ENCODE data around the gene PEPD.

Gene PEPD

DNA sequence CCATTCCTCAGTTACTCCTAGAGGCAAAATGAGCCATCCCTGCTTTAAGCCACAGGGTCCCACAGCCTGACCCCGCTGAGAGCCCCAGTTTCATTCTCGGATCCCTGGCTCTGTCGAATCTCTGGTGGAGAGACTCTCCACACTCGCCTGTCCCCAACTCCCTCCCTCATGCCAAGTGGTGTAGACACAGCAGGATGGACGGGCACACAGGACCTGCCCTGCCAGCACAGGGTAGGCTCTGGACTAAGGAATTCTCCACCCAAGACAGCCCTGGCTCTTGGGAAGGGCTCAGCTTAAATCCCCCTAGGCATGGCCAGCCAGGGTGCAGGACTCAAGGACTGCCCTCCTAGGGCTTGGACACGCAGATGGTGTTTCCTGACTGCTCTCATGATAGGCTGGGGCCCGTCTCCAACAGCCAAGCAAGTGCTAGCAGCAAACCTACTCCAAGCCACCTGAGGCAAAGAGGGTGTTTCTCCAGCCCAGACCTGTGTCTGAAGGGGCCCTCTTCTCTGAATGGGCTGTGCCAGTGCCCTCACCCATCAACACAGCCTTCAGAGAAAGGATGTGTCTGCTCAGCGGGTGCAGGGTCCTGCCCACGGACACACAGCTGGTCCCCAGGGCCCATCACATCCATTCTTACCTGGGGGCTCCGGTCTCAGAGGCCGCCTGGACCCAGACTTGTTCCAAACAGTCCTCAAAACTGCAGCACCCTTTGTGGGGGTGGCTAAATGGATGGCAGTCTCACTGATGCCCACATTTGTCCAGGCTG is 65.3 kb downstream of the PEPD start:
- DNase-seq, result no peak

DNA sequence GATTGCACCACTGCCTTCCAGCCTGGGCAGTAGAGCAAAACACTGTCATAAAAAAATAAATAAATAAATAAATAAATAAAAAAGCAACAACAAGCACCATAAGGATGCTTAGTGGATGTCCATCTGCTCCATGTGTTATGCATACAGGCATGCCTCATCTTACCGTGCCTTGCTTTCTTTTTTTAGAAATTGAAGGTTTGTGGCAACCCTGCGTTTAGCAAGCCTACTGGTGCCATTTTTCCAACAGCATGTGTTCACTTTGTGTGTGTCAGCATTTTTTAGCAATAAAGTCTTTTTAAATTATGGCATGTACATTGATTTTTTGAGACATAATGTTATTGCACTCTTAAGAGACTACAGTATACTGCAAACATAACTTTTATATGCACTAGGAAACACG is 68.3 kb downstream of the PEPD start:
- DNase-seq, result no peak

DNA sequence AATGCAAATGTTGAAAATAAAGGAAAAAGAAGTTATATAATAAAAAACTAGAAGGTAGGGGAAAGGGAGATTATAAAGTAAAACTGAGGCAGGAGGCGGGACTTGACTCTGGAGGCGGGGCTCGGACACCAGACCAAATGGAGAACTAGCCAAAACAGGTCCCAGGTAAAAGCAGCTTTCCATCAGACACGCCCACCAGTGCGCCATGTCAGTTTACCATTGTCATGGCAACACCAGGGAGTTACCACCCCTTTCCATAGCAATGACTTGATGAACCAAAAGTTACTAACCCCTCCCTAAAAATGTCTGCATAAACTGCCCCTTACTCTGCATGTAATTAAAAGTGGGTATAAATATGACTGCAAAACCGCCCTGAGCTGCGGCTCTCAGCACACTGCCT is 70.9 kb downstream of the PEPD start:
- no peak for DNase-seq

DNA sequence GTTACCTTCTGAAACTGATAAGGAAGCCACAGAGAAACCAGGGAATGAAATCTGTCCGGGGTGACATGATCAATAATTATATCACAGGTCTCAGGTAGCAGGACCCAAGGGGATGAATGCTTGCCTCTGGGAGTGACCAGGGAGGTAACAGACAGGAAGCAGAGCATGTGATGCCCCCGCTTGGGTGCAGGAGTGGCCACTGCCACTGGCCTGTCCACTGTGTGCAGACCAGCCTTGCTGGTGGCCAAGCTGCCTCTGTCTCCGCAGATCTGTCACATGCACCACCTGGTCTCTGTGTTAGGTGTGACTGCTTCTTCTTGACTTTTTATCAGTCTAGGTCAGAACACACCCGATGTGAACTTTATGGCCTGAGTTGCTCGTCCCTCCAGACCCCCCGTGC is 71.8 kb downstream of the PEPD start:
- DNase-seq, result no peak

DNA sequence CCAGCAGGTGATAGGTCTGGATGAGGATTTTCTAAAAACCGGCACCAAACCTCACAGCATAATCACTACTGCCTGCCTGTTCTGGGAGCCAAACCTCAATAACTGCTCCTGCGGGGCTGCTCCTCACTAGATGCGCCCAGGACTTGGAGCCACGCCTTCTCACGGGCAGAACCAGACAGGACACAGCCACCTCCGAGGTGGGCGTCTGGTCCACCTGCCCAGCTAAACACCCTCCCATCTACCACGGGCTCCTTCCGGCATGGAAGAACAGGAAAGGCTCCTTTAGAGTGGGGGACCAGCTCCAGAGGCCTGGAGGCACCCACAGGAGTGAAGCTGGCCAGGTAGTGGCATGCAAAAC is 73.5 kb downstream of the PEPD start:
- DNase-seq, result no peak

DNA sequence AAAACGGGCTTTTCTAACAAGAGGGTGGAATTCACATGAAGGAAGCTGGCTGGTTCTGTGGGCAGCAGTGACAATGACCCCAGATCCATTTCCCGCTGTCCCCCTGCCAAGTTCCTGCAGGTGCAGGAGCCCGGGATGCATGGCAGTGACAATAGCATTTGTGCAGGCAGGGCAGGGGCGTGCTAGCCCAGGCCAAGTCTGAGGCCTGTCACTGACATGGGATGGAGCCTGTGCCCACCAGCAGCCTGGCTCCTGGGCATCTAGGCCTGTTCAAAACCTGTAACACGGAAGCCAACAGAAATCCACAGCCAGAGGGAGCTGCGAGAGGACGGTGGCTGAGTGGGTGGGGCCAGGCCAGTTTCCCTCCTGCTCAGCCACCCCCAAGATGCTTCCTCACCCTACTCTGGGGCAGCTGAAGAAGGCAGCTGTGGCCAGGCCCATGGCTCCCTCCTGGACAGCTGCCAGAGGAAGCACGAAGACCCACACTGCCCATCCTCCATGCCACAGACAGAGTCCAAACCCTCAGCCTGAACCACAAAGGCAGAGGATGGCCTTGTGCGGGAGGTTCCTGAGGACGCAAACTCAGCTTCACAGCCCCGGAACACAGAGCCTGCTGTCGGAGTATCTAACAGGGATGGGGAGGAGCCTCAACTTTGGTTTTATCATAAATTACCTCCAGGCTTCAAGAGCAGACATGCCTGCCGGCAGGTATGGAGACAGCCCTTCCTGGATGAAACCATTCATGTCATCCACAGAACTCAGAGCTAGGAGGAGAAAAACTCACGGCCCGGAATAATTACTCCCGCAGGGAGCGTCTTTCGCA is 74.0 kb downstream of the PEPD start:
- DNase-seq, result no peak

DNA sequence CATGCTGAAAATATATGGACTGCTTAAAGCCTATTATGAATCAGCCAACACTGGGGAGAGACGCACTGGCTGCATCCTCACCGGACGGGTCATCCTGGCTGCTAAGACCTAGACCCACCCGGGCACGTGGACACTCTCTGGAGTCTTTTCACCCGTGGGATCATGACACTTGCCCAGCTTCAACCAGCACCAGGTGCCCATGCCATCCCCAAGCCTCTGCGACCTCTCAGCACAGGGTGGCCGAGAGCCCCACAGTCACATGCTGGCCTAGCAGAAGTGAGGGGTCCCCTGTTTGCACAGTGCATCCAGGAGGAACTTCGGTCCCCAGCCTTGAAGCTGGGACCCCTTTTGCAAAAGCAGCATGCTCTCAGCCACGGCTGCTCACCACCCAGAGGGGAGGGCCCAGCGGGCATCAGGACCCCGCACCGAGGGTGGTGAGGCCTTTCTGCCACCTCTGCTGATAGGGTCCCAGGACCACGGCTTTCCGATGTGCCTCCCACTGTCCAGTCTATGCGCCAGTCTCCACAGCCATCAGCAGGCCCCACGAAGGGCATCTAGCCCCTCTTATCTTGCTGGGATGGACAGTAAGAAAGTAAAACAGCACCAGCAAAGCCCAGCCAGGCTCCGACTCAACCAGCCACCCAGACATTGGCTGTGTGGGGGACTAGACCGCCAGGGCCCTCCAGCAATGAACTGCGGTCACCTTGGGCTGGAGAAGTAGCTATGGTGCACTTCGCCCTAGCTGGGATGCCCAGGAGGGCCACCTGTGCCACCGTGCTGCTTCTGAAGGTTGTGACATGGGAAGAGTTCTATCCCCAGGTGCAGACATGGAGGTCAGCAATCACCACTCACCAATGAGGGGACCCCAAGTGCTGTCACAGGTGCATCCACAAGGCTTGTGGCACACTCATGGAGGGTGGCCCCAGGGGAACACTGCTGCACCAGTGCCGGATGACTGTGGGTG is 75.0 kb downstream of the PEPD start:
- DNase-seq, result no peak

DNA sequence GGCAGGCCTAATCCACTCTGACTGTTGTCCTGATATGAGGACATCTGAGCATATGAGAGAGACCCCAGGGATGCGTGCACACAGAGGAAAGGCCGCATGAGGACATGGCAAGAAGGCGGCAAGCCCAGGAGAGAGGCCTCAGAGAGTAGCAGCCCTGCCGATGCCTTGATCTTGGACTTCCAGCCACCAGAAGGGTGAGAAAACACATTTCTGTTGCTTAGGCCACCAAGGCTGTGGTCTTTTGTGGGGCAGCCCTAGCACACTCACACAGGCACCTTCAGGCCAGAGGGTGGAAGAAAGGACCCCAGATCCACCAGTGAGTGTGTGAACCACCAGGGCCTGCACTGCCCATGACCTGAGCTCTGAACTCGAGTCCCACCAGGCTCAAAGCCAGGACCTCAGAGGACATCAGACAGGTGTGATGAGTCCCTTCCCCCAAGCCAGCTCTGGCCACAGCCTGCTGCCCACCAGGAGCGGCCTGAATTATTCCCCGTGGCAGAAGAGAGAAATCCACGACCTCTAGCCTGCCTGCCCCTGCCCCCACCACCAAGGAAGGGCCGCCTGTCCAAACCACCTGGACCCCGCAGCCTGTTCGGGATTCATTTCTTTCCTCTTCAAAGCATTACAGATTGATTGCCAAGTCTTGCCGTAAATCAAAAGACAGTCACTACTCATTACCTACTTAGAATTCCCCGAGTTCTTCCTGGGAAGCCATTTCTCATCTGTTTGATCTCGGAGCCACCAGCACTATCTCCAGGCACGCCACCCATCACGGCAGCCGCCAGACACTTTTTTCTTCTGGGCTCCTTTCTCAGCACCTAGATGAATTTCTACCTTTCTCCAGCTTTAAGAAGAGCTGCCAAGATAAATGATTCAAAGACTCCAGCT is 75.9 kb downstream of the PEPD start:
- DNase-seq, result no peak

DNA sequence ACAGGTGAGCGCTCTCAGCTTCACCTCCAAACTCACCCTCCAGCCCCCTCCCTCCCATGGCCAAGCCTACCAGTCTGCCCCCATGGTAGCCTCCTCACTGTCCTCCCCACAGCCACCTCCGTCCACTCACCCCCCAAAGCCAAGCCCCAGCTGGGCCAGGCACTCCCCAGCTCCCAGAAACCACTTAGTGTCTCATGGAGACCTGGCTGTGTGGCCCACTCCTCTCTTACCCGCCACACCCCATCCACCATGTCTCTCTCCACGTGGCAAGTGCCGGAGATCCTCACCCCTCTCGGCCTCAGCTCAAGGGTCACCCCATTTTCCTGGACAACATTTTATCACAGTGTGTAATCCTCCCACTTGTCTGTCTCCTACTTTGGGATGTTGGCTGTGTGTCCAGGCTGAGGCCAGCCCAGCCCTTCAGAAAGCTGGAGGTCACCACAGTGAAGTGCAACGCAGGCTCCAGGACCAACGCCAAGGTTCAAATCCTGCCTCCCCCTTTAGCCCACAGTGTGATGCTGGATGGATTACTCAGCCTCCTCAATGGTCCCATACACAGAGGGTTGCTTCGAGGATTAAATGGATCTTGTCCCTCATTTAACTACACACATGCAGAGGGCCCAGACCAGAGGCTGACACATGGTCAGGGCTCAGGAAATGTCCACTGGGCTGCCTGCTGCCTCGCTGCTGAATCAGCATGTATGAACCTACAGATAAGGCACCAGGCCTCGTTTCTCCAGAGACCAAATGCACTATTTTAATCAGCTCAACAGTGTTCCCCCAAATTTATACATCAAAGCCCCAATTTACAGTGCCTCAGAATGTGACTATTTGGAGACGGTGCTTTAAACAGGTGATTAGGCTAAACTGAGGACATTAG is 76.8 kb downstream of the PEPD start:
- DNase-seq, result no peak

DNA sequence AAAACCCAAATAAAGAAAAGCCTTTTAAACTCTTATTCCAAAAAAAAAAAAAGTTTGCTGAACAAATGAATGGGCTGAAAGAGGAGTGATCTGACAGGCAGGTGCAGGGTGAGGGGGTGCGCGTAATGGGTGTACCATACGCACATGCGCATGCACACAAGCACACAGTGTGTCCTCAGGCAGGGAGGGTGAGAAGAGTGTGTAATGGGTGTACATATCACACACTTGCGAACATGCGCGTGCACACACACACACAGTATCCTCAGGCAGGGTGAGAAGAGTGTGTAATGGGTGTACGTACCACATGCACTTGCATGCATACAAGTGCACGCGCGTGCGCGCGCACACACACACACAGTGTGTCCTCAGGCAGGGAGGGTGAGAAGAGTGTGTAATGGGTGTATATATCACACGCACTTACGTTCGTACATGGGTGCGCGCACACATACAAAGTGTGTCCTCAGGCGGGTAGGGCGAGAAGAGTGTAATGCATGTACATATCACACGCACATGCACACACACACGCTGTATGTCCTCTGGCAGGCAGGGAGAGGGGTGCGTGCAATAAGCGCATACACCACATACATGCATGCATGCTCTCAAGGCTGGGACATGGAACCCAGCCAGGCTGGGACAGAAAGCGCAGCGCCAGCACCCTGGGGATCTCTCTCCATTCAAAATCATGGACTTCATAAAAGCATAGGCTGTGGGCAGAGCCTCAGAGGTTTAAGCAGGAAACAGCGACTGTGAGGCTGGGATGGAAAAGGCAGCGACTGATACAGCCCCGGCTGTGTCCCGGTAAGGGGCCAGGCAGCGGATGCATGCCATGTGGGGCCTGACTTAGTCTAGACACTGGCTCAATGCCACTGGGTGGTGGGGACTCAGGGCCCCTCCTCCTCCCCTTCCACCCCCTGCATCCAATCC is 77.7 kb downstream of the PEPD start:
- no peak for DNase-seq

DNA sequence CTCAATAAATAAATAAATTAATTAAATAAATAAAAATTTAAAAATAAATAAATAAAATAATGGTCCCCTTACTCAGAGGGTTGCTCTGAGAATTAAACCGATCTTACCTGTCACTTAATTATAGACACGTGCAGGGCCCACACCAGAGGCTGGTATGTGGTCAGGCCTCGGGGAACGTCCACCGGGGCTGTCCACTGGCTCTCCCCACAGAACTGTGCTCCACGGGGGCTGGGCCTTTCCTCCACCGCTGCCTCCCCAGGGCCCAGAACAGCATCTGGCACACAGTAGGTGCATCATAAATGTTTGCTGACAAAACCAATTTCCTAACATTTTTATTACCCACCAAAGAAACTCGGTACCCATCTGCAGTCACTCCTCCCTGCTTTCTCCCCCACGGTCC is 78.9 kb downstream of the PEPD start:
- no peak for DNase-seq

DNA sequence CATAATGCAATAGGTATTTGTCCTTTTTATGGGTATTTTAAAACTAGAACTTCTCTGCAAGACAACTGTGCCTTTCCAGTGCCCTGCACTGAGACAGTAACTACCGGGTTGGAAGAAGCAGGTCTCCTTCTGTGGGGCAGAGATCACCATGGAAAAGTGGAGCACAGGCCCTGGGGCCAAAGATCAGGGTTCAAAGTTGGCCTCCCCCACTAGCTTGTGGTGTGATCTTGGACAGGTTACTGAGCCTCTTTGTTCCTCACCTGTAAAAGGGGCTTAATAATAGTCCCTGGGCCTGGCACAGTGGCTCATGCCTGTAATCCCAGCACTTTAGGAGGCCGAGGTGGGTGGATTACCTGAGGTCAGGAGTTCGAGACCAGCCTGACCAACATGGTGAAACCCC is 79.8 kb downstream of the PEPD start:
- no peak for DNase-seq

DNA sequence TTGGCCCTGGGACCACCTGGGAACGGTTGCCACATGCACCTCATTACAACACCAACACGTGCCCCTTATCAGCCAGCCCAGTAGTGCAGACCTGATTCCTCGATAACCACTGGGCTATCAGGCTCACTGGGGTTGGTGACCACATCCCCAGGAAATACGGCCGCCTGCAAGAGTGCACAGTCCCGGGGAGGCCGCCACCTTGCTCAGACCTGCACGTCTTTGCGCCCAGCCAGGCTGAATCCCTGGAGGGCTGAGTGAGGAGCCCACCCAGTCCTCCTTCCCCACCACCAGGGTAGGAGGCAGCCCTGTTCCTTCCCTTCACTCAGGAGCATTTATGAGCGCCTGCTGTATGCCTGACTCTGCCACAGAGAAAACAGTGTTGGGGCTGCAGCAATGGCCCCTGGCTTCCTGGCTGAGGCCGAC is 80.3 kb downstream of the PEPD start:
- DNase-seq, result no peak

DNA sequence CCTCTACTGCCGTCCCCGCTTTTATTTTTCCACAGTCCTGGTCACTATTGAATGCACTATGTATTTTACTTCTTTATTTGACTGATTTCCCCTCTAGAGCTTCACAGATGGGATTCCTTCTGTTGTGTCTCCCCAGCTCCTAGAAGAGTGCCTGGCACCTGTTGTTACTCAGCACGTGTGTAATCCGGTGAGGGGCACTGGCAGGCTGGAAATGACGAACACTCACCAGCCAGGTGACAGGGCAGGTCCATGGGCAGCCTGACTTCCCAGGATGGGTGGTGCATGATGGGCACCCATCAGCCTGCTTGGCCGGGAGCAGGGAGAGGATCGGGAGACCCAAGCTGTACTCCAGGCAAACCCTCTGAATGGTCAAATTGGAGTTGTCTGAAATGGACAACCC is 80.9 kb downstream of the PEPD start:
- DNase-seq, result no peak

DNA sequence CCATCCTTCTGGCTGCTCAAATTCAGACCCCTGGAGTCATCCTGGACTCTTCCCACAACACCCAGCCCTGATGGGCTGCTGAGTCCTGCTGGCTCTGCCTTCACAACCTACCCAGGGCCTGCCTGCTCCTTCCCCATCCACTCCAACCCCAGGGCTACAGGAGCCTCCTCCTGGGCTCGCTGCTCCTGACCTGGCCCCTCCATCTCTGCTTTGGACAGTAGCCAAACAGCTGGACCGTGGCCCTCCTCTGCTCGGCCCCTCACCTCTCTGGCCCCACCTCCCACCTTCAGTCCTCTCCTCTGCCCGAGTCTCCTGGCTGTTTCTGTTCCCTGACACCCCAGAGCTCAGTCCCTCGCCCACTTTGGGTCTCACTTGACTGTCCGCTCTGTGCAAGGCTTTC is 81.3 kb downstream of the PEPD start:
- no peak for DNase-seq

DNA sequence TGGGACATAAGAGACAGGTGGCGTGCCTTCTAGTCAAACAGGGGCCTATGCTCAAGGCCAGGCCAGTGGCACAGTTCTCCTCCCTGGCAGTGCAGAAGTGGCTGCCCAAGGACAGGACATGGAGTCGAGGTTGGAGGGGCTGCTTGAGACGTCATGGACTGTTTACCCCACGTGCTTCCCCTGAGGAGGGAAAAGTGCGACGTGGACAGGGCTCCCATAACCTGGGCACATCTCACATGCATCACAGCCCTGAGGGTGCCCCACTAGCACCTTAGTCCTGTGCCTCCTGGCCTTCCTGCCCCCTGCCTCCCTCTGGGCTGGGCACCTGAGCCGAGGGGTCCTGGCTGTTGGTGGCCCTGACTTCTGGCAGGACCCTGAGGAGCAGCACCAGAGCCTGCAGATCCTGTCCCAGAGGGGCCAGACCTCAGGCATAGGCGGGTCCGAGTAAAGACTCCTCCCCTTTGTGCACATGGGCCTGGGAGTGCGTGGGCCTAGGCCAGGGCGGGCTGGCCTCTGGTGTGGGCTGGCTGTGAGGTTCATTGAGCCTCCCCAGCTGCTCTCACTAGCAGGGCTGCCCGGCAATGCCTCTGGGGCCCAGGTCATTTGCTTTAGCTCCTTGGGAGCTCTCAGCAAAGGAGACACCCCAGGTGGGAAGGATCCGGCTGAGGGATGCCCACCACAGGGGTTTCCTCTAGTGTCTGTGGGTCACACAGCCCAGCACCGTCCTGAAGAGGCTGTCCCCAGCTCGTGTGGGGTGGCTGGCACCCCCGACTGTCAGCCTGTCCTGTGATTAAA is 82.4 kb downstream of the PEPD start:
- DNase-seq, result no peak

DNA sequence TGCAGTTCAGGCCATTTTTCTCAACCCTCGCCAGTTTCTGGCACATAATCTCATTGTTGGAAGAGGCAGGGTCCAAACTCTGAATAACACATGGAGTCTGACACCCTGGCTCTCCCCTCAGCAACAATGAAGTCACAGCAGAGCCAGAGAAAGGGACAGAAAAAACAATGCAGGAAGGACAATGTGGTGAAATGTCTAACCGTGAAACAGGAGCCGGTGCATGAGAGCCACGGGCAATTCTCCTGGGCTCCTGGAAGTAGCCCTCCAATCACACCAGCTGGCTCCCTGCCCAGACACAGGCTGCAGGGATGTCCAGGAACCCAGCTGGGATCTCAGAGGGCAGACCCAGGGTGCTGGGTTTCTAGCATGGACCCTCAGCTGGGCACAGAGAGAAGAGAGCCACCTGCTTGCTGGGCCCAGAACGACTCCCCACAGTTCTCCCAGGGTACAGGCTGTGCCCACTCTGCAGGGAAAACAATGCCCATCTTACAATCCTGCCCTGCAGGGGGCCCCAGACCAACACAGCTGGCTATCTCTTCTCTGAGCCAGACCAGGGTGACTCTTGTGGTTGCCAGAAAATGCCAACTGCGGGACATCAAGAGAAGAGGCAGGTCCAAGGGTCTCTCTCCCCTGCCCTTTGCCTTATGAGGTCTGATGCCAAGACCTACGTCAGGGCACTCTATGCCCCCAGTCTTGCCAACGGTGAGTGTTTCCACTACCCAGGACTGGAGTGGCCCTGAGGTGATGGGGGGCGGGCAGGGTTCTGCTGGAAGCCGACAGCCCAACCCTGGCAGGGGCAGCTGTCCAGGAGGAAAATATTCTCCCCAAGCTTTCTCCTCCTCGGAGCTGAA is 83.5 kb downstream of the PEPD start:
- DNase-seq, result no peak

DNA sequence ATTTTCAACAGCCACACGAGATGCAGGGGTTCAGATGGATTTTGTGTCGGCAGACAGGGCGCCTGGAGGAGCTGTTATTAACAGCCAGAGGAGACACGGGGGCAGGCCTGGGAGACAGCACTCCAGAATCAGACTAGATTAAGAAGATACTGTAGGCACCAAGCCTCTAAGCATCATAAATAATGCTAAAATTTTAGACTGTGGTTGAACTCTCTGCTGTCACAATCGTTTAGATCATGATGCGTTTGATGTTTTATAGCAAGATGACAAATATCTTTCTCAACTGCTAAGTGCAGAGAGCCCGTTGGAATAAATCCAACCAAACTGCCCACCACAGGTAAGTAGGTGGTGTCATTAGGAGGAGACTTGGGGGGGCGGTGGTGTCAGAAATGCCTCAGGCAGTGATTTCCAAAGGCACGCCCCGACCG is 84.2 kb downstream of the PEPD start:
- no peak for DNase-seq
